VCaP (cell line): ENCODE measurements around the gene BRI3.
A peak's percentile ranks its signal among the peaks of the same experiment; 100 is the strongest.

Experiments used
- H3K27ac ChIP-seq: fragments of 450-650 bp; 2 replicates; pipeline ENCODE4 v1.5.1; 2017
- TF ChIP-seq, protein P1 (sequence below): fragments of 450-650 bp; conservative IDR thresholded peaks from 2 replicates; pipeline ENCODE4 v1.5.1; 2017; ENCODE audit warnings: mild to moderate bottlenecking, moderate library complexity

BRI3 gene

DNA sequence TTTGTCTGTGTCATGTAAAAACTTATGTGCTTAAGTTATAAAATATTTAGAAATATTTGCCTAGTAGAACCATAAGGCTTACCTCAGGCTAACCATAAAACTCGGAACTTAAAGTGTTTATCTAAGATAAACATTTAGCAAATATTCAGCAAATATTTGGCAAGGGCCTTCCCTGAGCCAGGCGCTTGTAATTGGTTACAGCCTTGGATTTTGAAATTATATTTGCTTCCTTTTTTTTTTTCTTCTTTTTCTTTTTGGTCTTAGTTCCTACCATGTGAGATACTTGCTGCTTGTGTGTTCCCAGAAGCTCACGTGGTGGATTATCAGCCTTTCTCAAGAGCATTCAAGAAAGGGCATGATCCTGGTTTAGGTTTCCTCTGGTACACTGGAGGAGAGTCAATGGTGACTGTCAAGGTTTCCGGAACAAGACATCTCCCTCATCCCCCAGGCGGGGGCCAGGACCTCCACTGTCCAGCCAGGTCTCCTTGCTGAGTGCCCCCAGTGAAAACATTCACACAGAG lies 5.2 kb upstream of the BRI3 start:
- TF ChIP-seq, protein P1, sequence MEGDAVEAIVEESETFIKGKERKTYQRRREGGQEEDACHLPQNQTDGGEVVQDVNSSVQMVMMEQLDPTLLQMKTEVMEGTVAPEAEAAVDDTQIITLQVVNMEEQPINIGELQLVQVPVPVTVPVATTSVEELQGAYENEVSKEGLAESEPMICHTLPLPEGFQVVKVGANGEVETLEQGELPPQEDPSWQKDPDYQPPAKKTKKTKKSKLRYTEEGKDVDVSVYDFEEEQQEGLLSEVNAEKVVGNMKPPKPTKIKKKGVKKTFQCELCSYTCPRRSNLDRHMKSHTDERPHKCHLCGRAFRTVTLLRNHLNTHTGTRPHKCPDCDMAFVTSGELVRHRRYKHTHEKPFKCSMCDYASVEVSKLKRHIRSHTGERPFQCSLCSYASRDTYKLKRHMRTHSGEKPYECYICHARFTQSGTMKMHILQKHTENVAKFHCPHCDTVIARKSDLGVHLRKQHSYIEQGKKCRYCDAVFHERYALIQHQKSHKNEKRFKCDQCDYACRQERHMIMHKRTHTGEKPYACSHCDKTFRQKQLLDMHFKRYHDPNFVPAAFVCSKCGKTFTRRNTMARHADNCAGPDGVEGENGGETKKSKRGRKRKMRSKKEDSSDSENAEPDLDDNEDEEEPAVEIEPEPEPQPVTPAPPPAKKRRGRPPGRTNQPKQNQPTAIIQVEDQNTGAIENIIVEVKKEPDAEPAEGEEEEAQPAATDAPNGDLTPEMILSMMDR, result no peak
- H3K27ac ChIP-seq, result peak overlapping the region; percentile 89

DNA sequence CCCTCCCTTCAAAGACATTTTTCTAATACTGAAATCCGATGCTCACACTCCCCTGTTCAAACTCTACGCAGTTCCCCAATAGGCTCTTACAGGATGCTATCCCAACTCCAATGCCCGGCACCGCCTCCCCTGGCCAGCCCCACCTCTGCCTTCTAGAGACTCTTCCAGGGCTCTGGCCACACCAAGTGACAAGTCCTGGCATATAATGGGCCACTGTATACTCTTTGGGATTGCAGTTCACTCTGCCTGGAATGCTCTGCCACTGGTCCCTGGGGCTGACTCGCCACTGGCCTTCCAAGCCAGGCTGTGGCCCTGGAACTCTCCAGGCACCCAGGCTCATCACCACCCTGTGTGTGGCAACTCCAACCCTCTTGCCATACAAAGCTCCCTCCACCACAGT lies 3.1 kb upstream of the BRI3 start:
- TF ChIP-seq, protein P1, result no peak

DNA sequence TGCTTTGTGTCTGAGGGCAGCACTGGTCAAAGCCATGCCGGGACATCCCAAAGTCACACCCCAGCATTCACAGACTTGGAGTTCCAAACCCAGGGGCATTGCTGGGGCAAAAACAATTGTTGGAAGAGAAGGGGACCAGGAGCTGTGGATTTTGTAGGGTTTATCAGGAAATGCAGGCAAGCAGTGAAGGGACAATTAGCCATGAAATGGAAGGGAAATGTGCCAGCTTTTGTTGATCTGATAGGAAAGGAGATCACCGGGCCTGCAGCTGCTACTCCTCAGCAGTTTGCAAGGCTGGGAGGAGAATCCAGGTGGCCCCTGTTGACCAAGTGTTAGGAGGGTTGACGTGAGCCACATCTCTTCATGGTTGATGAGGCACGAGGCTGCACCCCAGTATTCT lies 2.5 kb upstream of the BRI3 start:
- TF ChIP-seq, protein P1, result no peak
- peak overlapping the region; percentile 89 for H3K27ac ChIP-seq

More for the DNA sequence above, 3.1 kb upstream of the BRI3 start:
- peak overlapping the region; percentile 89 for H3K27ac ChIP-seq

DNA sequence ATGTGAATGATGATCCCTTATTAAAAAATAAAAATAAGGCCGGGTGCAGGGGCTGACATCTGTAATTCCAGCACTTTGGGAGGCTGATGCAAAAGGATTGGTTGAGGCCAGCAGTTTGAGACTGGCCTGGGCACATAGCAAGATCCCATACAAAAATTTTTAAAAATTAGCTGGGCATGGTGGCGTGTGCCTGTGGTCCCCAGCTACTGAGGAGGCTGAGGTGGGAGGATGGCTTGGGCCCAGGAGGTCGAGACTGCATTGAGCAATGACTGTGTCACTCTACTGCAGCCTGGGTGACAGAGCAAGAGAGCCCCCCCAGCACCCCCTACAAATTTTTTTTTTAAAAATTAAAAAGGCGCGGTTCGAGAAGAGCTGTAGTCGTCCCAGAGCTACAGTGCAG lies 1.2 kb upstream of the BRI3 start:
- H3K27ac ChIP-seq, result peak overlapping the region; percentile 97
- TF ChIP-seq, protein P1, result no peak

DNA sequence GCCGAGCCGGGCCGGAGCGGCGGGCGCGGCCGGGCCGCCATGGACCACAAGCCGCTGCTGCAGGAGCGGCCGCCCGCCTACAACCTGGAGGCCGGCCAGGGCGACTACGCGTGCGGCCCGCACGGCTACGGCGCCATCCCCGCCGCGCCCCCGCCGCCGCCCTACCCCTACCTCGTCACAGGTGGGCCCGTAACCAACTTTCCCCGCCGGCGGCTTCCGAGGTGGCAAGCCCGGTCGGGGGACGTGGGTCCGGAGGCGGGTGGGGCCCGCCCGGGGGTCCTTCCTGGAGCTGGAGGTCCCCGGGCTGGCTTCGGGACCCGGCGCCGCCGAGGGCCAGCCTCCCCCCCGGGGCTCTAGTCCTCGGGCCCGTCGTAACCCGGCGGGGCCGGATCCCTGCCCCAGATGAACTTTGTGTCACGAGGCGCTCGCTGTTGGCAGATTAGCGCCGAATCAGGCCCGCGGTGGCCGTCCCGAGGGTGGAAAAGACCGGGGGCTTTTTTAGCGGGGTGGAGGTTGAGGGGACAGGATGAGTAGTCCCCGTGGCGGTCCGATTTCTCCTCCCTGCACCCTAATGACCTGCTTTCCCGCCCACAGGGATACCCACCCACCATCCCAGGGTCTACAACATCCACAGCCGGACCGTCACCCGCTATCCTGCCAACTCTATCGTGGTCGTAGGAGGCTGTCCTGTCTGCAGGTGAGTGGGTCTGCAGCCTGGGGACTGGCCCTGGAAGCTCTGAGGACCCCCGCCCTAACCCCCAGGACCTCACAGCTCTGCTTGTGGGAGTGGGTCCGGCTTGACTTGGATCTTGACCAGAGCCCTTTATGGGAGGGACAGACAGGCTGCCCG lies 496 bp downstream of the BRI3 start:
- TF ChIP-seq, protein P1, result no peak
- H3K27ac ChIP-seq, result peak overlapping the region; percentile 97

DNA sequence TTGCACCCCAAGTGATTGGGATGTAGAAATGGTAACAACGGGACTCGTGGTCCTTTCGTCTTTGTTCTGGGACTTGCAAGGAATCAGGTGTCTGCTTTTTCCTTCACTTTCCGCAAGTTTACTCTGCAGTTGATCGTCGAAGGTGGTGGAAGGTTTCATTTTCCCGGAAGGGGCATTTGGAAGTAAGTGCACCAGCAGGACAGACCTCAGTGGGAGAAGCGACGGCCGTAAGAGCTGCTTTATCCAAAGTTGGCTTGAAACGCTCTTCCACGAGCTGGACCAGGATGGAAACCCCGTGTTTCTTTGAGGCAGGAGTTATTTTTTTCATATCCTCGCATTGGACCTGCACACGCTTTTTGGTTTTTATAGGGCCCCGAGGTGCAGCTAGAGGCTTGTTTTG lies 1.2 kb downstream of the BRI3 start:
- H3K27ac ChIP-seq, result peak overlapping the region; percentile 97
- TF ChIP-seq, protein P1, result no peak

DNA sequence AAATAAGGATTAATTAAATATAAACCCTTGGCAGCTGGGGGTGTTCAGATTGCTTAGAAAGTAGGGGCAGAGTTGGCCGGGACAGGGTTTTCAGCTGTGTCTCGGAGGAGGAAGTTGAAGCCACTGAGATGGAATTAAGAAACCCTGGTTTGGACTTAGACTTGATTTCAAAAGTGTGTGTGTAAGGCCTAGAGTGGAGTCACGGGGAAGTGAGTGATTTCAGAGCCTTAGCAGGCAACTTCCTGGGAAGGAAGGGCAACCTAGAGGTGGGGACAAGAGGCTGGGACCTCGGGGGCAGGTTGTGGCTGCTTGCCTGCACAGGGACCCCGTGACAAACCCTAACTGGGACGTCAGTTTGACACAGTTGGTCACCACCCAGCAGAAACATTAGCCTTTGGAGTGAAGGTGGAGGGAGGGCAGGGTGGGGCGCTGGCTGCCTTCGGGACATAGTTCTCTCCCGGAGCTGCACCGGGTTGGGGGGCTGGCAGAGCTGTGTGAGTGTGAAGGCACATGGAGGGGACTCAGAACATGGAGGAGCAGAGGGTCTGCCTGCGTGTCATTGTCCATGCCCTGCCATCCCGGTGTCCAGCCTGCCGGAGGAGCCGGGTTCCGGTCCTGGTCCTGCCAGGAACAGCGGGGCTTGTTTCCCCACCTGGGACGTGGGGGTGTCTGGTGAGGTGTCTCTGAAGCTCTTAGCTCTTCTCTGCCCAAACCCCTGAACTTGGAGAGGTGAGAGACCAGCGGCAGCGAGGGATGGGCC lies 1.8 kb downstream of the BRI3 start:
- TF ChIP-seq, protein P1, result no peak
- H3K27ac ChIP-seq, result peak overlapping the region; percentile 97
